GM18907 (cell line): ENCODE data around the gene TAS2R16.

Experiments used
- ATAC-seq: cut with Tn5 transposase; IDR thresholded peaks from one replicate; pipeline ENCODE4 v1.9.1; 2021; ENCODE audit warnings: mild to moderate bottlenecking, moderate library complexity; ENCODE audit not compliant: unreplicated experiment

TAS2R16 gene, protein sequence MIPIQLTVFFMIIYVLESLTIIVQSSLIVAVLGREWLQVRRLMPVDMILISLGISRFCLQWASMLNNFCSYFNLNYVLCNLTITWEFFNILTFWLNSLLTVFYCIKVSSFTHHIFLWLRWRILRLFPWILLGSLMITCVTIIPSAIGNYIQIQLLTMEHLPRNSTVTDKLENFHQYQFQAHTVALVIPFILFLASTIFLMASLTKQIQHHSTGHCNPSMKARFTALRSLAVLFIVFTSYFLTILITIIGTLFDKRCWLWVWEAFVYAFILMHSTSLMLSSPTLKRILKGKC

DNA sequence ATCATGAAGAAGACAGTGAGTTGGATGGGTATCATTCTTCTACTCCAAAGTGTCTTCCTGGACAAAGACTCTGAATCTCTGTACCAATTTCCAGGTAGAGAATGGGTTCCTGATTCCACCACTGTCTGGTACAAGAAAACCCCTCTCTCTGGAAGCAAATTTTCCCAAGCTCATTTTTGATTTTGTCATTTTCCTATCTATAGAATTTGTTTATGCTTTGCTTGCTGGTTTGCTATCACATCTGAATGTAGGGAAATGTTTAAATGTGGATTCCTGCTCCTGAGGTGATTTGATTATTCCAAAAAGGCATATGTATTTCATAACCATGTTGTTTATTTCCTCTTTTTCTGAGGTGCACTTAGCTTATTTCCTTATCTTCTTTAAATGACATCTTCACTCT lies at the start of gene TAS2R16:
Gene TAS2R16 (minus strand): TSS at position 101 of the 400 bp plus-strand sequence. CDS start 66 bp downstream, at position 35.
- no peak for ATAC-seq

- ATAC-seq, result no peak
These were observed 48.1 kb upstream of the TAS2R16 start for GRCh38 chr7:123043642-123044041.

GRCh38 chr7:123041101-123041500 lies 45.6 kb upstream of the TAS2R16 start:
- no peak for ATAC-seq

DNA sequence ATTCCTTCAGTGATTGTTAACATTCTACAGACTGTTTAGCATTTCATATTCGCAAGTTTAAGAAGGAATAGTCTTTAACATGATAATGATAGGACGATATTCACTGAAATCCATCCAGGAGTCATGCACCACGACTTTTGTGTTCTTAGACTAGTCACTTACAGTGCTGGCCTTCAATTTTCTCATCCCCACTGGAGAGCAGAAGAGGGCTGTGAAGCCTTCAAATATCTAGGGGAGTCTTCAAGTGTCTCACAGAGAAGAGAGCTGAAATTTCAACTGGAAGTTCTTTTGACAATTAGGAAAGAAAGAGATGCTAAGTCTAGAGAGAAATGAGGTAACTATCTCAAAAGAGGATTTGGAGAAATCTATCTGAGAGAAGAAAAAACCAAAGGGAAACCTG lies 43.8 kb upstream of the TAS2R16 start:
- ATAC-seq, result no peak

GRCh38 chr7:123034106-123034505 lies 38.6 kb upstream of the TAS2R16 start:
- ATAC-seq, result no peak

- no peak for ATAC-seq
These were observed 35.1 kb upstream of the TAS2R16 start for GRCh38 chr7:123030631-123031030.

- ATAC-seq, result no peak
These were observed 32.8 kb upstream of the TAS2R16 start for GRCh38 chr7:123028339-123028738.

DNA sequence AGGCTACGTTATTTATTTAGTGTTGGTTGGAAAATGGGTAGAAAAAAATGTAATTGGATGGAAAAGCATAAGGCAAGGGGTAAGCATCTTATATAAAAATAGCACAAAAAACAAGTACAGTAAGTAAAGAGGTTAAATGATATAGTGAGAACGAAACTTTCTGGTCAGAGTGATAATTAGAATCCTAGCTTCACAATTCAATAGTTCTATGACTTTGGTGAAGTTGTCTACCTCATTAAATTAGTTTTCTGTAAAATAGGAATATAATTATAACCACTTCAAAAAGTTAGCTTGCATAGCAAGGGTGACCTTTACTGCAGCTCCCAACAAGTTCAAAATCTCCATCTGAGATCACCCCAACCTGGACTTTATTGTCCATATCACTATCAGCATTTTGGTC lies 30.8 kb upstream of the TAS2R16 start:
- ATAC-seq, result no peak

DNA sequence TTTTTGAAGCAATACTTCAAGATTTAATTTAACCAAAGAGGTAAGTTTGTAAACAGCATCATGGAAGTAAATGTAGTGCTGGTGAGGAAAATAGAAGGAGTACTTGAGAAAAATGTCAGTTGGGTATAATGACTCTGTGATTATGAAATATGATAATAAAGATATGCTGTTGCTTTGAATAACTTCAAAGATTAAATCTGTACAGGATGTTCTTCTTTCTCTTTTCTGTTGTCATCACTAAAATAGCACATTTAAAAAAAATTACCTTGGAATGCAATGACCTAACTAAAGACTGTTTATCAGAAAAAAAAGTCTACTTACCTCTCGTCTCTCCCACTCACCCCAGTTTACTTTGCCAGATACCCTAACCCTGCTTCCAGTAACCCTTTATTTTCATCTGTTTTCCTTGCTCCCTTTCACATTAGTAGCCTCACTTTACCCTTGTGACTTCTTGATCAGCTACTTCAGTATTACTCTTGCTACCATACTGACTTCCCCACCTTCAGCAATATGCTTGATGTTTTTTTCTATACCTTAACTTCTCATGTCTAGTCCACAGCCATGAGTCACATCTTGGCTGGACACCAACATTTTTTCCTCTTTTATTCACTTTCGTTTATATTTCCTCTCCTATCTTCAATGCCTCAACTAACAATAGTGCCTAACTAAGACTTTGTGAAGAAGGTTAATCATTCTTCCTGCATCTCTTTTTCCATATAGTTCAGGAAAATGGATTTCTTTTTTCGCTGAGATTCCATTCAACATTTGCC lies 29.7 kb upstream of the TAS2R16 start:
- ATAC-seq, result no peak

GRCh38 chr7:123023126-123023525 lies 27.6 kb upstream of the TAS2R16 start:
- no peak for ATAC-seq

DNA sequence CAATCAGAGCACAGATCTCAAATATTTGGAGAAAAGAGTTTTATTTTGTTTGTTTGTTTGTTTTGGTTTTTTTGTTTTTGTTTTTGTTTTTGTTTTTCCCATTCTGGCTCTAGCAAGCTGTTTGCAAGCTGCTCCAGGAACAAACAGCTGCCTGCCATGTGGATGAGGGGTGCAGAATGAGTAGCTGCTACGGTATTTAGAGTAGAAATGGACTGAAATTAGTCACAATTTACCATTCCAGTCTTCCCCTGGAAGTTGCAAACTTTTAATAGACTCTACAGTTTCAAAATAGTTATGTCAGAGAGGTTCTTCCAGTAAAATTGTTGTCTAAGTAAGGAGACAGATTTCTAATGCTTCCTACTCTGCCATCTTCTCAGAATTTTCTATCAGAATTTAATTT lies 27.1 kb upstream of the TAS2R16 start:
- no peak for ATAC-seq

- no peak for ATAC-seq
These were observed 16.9 kb upstream of the TAS2R16 start for GRCh38 chr7:123012435-123012834.

DNA sequence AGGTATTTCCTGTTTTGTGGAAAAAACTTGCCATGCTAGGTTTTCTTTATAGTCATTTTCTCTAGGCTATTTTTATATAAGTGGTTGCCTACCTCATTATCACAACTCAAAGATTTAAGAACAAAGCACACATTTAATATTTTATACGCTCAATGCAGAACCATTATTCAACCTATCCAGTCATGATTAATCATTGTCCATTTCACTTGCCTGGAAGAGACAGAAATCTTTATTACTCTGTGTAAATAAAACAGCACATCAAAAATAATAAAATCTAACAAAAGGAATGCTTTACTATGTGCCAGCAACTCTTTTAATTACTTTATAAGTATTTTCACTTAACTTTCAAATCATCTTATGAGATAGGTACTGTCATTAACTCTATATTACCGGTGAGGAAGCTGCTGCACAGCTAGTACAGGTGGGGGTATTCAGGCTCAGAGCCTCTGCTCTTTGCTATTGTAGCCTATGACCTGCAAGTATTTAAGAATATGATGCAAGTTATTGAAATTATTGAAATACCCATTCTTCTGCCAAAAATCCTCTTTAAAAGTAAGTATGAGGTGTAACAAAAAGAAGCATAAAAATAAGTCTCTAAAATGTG lies 16.4 kb upstream of the TAS2R16 start:
- ATAC-seq, result no peak

DNA sequence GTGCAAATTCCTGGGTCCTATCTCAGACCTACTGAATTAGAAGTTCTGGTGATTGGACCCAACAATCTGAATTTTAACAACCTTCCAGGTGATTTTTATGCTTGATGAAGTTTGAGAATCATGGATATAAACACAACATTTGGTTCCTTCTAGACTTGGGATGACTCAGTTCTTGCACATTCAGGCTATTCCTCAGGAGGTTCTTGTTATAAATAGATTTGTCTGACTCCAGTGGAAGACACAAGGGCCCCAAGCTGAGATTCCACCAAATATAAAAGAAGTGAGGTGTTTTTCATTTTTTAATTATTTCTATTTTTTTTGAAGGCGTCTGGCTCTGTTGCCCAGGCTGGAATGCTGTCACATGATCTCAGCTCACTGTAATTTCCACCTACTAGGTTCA lies 9.4 kb upstream of the TAS2R16 start:
- ATAC-seq, result no peak

- no peak for ATAC-seq
These were observed 8.1 kb upstream of the TAS2R16 start for GRCh38 chr7:123003539-123004126.

GRCh38 chr7:122989577-122989976 lies 5.9 kb downstream of the TAS2R16 start:
- ATAC-seq, result no peak

DNA sequence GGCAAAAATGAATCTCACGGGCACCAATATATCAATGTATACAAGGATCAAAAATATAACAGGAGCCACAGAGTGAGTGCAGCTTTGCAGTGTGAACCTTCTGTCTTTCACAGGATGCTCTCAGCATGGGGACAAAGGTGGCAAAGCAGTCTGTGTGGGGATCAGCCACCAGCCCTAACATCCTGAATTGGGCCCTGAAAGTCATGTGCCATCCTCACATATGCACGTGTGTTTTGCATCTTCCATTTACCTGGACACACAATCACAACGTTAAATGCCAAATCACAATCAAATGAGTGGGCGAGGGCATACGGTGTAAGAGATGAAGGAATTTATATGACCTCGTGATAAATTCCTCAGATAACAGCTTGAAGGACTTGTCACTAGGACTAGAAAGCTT lies 6.5 kb downstream of the TAS2R16 start:
- ATAC-seq, result no peak

DNA sequence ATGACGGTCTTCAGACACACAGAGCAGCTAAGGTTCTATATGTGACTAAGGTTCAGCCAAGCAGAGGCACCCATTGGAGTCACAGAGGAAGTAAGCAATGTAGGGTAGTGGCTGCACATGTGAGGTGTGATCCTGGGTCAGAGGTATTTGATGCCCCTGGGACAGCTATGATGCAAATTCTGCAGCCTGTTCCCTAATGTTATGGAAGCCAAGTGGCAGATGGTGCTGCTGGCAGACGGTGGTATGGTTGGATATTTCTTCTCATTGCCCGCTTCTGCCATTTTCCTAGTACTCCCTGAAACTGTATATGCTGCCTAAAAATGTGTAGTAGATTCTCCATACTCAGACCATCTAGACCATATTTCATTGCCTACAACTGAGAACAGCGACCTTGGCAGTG lies 7.2 kb downstream of the TAS2R16 start:
- no peak for ATAC-seq

DNA sequence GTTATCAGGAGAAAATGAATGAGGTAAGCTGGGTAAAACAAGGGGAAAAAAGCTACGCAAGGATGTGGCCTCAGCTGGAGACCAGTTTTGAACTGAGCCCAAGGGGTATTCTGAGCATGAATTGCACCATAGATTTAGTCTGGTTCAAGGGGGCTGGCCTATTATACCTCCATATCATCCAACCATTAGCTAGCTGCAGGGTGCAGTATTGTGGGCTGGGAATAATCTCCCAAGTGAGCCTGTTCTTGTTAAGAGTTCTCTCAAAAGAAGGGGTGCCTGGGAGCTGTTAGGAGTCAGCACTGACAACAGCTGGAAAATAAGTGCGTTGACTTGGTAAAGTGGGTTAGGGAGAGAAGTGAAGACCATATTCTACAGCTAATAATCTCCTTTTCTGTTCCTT lies 8.0 kb downstream of the TAS2R16 start:
- no peak for ATAC-seq

DNA sequence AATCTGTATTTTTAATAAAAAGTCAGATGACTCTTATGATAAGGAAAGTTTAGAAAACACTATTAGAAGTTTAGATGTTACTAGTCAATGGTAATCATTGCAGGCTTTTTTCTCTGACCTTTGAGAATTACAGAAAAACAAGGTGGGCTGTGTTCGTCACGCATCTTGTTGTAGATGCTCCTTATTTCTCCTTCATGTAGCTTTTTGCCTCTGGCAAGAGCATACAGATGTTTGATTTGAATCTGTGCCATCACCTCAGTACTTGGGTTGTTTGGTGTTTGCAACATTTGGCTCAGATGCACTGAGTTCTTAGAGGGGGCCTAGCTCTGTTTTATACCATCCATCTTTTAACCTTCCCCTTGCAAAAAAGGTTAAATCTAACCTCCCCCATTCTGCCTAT lies 11.5 kb downstream of the TAS2R16 start:
- no peak for ATAC-seq

- ATAC-seq, result no peak
These were observed 12.2 kb downstream of the TAS2R16 start for GRCh38 chr7:122983261-122983660.

- no peak for ATAC-seq
These were observed 20.2 kb downstream of the TAS2R16 start for GRCh38 chr7:122975341-122975740.
